ENCODE results near the gene FOXC1.

The FOXC1 gene

GRCh38 chr6:1645466-1646185 lies 35.9 kb downstream of the FOXC1 start:
- DNase-seq = no peak

GRCh38 chr6:1651362-1651761 lies 41.6 kb downstream of the FOXC1 start:
- no peak for DNase-seq

GRCh38 chr6:1652842-1653241 lies 43.1 kb downstream of the FOXC1 start:
- DNase-seq = no peak

GRCh38 chr6:1654054-1654453 lies 44.3 kb downstream of the FOXC1 start:
- no peak for DNase-seq

GRCh38 chr6:1657116-1657770 lies 47.5 kb downstream of the FOXC1 start:
- DNase-seq = no peak

- DNase-seq = no peak
These were observed 48.1 kb downstream of the FOXC1 start for GRCh38 chr6:1657771-1658165.

- no peak for DNase-seq
These were observed 48.7 kb downstream of the FOXC1 start for GRCh38 chr6:1658212-1659005.

GRCh38 chr6:1659816-1660215 lies 50.1 kb downstream of the FOXC1 start:
- DNase-seq = no peak

GRCh38 chr6:1662534-1662933 lies 52.8 kb downstream of the FOXC1 start:
- no peak for DNase-seq
